Measurements from ENCODE around the gene MTHFR. TPM values are rescaled to one million over a fixed set of nuclear protein-coding genes. Genes with fewer than 3 reads are reported as not detected.

MTHFR gene
- total RNA-seq, 1 donor from 2014 or later, result 6.2 TPM

GRCh38 chr1:11765661-11766428 is 39.9 kb downstream of the MTHFR start:
- TF ChIP-seq CTCF (conservative IDR thresholded peaks at IDR 0.05; ENCODE audit: low read depth, low read length), result no peak
- no peak overlapping the region for H3K4me3 ChIP-seq (ENCODE audit: low read depth, low read length)
- no peak for DNase-seq (ENCODE audit: low read depth)

- no peak for TF ChIP-seq CTCF (conservative IDR thresholded peaks at IDR 0.05; ENCODE audit: low read depth, low read length)
- H3K4me3 ChIP-seq (ENCODE audit: low read depth, low read length), result no peak overlapping the region
- DNase-seq (ENCODE audit: low read depth), result no peak
Measured at GRCh38 chr1:11764519-11764918, 41.2 kb downstream of the MTHFR start.

GRCh38 chr1:11764115-11764514 is 41.6 kb downstream of the MTHFR start:
- no peak for DNase-seq (ENCODE audit: low read depth)
- no peak overlapping the region for H3K4me3 ChIP-seq (ENCODE audit: low read depth, low read length)
- TF ChIP-seq CTCF (conservative IDR thresholded peaks at IDR 0.05; ENCODE audit: low read depth, low read length), result no peak

GRCh38 chr1:11761988-11762406 is 43.8 kb downstream of the MTHFR start, which contains the start of gene C1orf167:
Gene C1orf167, plus strand, starts transcription at chr1:11762193. Its CDS starts 2,208 bp downstream, at chr1:11764401.
- TF ChIP-seq CTCF (conservative IDR thresholded peaks at IDR 0.05; ENCODE audit: low read depth, low read length), result no peak
- no peak within 1 kb of the TSS for H3K4me3 ChIP-seq (ENCODE audit: low read depth, low read length)
- DNase-seq (ENCODE audit: low read depth), result no peak

- TF ChIP-seq CTCF (conservative IDR thresholded peaks at IDR 0.05; ENCODE audit: low read depth, low read length), result no peak
- no peak for DNase-seq (ENCODE audit: low read depth)
- H3K4me3 ChIP-seq (ENCODE audit: low read depth, low read length), result no peak overlapping the region
Measured at GRCh38 chr1:11761285-11761684, 44.5 kb downstream of the MTHFR start.

GRCh38 chr1:11759791-11760190 is 46.0 kb downstream of the MTHFR start:
- no peak for TF ChIP-seq CTCF (conservative IDR thresholded peaks at IDR 0.05; ENCODE audit: low read depth, low read length)
- DNase-seq (ENCODE audit: low read depth), result no peak
- no peak overlapping the region for H3K4me3 ChIP-seq (ENCODE audit: low read depth, low read length)

GRCh38 chr1:11757047-11757446 is 48.7 kb downstream of the MTHFR start:
- no peak overlapping the region for H3K4me3 ChIP-seq (ENCODE audit: low read depth, low read length)
- TF ChIP-seq CTCF (conservative IDR thresholded peaks at IDR 0.05; ENCODE audit: low read depth, low read length), result no peak
- no peak for DNase-seq (ENCODE audit: low read depth)
